CD1c-positive myeloid dendritic cell (primary cell): ENCODE measurements around the gene SLC19A1.

Source experiments
- DNase-seq: peaks from one replicate; pipeline ENCODE4 v3.0.0-alpha.2; 2016; ENCODE audit errors: extremely low spot score

SLC19A1 gene

GRCh38 chr21:45493401-45494001 is 48.7 kb downstream of the SLC19A1 start:
- no peak for DNase-seq

GRCh38 chr21:45492765-45493164 is 49.5 kb downstream of the SLC19A1 start:
- DNase-seq = no peak

- no peak for DNase-seq
Observed at GRCh38 chr21:45491623-45492022, 50.6 kb downstream of the SLC19A1 start.

- no peak for DNase-seq
Observed at GRCh38 chr21:45491056-45491455, 51.2 kb downstream of the SLC19A1 start.

- DNase-seq = no peak
Observed at GRCh38 chr21:45490049-45490731, 52.0 kb downstream of the SLC19A1 start.

DNA sequence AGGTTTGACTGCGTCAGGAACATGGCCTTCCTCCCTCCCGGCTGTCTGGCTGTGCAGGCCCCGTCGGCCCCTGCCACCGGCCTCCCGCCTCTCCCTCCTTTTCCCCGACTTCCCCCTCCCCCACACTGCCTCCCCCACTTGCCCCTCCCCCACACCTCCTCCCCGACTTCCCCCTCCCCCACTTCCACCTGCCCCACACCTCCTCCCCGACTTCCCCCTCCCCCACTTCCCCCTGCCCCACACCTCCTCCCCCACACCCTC is 52.6 kb downstream of the SLC19A1 start:
- DNase-seq = no peak

- no peak for DNase-seq
Observed at GRCh38 chr21:45488931-45489721, 53.1 kb downstream of the SLC19A1 start.

DNA sequence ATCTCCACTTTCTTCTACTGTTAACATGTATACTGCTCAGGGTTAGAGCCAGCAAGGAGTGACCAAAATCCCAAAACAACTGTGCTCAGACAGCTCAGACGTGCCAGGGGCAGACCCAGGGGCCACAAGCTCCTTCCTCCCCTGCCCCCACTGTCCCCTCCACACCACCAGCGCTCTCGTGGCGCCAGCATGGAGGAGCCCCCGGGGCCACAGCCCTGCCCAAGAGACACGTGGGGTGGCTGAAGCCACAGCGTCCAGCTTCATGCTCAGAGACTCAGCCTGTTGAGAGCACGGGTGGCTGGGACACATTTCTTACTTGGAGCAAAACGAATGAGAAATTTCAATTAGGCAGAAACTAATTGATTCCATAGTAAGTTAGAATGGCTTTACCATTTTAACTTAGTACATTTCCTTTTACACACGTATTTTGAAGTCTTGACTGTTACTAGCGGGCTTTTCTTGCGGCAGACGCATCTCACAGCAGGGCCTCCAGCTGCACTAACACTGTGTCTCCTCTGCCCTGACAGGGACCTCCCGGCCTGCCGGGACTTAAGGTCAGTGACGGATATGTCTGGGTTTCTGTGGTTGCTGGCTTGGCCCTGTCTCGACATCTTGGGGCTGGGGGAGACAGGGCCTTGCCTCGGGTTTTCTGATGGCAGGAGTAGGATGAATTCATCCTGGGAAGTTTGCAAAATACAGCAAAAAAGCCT is 54.2 kb downstream of the SLC19A1 start:
- no peak for DNase-seq

DNA sequence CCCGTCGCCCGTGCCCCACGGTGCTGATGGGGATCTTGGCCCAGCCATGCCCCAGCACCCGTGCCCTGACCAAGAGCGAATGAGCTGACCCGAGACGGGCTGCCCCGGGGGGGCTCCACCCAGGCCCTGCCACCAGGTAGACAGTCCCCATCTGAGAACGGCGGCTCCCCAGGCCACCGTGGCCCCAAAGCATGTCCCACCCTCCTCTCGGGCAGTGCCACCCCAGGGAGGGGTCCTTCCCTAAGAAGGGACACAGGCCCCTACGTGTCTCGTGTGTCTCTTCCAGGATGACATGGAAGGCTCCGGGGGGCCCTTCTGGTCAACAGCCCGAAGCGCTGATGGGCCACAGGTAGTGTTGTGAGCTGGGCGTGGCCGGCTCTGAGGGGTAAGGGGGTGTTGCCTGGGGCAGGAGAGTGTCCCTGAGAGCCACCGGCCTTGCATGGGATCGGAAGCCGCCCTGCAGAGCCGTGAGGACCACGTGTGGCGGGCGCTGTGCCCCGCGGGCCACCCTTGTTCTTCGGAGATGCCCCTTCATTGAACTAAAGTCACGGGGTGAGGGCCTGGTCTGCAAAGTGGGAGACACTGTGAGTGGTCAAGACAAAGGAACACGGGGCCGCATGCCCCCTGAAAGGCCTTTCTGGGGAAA is 55.0 kb downstream of the SLC19A1 start:
- no peak for DNase-seq

- no peak for DNase-seq
Observed at GRCh38 chr21:45486443-45487160, 55.6 kb downstream of the SLC19A1 start.

DNA sequence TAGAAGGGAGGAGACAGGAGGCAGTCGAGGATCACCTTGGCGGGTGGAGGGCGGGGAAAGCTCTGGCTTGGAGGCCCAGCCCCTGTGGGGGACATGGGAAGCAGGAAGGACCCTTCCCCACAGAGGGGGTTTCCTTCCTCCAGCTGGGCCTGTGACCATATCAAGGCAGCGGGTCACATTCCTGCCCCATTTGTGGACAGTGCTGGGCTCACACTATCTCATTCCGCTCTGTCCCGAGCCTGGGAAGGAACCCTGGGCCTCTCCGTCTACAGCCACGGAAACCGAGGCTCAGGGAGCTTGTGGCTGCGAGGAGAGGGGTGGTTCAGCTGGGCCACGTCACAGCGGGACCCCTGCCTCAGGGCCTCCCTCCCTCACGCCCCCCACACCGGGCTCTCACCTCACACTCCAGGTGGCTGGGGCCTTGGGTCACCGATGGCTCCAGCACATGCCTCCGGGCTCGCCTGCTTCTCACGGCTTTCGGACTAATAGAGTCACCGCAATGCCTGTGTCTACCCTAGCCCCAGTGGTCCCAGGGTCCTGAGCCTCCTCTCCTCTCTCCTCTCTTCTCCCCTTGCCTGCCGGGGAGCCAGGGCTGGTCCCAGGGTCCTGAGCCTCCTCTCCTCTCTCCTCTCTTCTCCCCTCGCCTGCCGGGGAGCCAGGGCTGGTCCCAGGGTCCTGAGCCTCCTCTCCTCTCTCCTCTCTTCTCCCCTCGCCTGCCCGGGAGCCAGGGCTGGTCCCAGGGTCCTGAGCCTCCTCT is 56.4 kb downstream of the SLC19A1 start:
- no peak for DNase-seq

GRCh38 chr21:45484318-45484717 is 57.9 kb downstream of the SLC19A1 start:
- no peak for DNase-seq

GRCh38 chr21:45482899-45483821 is 59.1 kb downstream of the SLC19A1 start:
- DNase-seq = peak; percentile 61

GRCh38 chr21:45481977-45482898 is 60.0 kb downstream of the SLC19A1 start:
- DNase-seq = no peak

DNA sequence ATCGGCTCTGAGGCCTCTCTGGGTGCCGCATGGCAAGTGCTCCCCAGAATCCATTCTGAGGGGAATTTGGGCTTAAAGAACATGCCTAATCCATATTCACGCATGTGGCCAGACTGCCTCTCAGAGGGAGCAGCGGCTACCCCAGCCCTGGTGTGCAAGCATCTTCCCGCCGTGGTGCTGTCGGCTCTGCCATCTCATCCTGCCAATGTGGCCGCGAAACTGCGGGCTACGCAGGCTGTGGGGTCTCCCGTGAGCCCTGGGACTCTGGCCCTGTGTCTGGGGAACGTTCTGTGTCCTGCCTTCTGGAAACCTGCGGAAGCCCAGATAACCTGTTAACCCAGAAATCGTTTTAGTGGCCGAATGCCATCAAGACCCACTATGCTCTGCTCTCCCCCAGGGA is 60.7 kb downstream of the SLC19A1 start:
- no peak for DNase-seq

GRCh38 chr21:45480701-45481500 is 61.3 kb downstream of the SLC19A1 start:
- DNase-seq = no peak
